ENCODE results near the gene WDR86. TPM values are rescaled to one million over a fixed set of nuclear protein-coding genes. Genes with fewer than 3 reads are reported as not detected.

The WDR86 gene, protein sequence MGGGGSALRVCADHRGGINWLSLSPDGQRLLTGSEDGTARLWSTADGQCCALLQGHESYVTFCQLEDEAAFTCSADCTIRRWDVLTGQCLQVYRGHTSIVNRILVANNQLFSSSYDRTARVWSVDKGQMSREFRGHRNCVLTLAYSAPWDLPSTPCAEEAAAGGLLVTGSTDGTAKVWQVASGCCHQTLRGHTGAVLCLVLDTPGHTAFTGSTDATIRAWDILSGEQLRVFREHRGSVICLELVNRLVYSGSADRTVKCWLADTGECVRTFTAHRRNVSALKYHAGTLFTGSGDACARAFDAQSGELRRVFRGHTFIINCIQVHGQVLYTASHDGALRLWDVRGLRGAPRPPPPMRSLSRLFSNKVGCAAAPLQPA
- polyA plus RNA-seq (ENCODE audit: insufficient read length in 12 of 12), result 10 to 100 TPM in 3 of 12 donors, 1 to 10 TPM in 8, not detected in 1; 2.3 to 25.2 (median 4.6) TPM
- long read RNA-seq, donor 1, partial matches to known transcripts, result 0 of 4 reads
- long read RNA-seq, donor 1, other reads (novel, unspliced or antisense), result 0 of 4 reads
- long read RNA-seq, donor 2, result 0 reads
- long read RNA-seq, donor 3, result 0 reads
- long read RNA-seq, donor 4, partial matches to known transcripts, result 0 of 2 reads
- long read RNA-seq, donor 4, other reads (novel, unspliced or antisense), result 0 of 2 reads
- long read RNA-seq, donor 5, partial matches to known transcripts, result 0 of 2 reads
- long read RNA-seq, donor 5, other reads (novel, unspliced or antisense), result 0 of 2 reads
- long read RNA-seq, donor 6, partial matches to known transcripts, result 0 of 1 reads
- long read RNA-seq, donor 6, other reads (novel, unspliced or antisense), result 0 of 1 reads
- long read RNA-seq, donor 7, result 0 reads
- long read RNA-seq, donor 8, partial matches to known transcripts, result 0 of 4 reads
- long read RNA-seq, donor 8, other reads (novel, unspliced or antisense), result 0 of 4 reads
- long read RNA-seq, donor 9, partial matches to known transcripts, result 0 of 1 reads
- long read RNA-seq, donor 9, other reads (novel, unspliced or antisense), result 0 of 1 reads
- long read RNA-seq, donor 10, result 0 reads
- long read RNA-seq, donor 11, partial matches to known transcripts, result 0 of 2 reads
- long read RNA-seq, donor 11, other reads (novel, unspliced or antisense), result 0 of 2 reads

DNA sequence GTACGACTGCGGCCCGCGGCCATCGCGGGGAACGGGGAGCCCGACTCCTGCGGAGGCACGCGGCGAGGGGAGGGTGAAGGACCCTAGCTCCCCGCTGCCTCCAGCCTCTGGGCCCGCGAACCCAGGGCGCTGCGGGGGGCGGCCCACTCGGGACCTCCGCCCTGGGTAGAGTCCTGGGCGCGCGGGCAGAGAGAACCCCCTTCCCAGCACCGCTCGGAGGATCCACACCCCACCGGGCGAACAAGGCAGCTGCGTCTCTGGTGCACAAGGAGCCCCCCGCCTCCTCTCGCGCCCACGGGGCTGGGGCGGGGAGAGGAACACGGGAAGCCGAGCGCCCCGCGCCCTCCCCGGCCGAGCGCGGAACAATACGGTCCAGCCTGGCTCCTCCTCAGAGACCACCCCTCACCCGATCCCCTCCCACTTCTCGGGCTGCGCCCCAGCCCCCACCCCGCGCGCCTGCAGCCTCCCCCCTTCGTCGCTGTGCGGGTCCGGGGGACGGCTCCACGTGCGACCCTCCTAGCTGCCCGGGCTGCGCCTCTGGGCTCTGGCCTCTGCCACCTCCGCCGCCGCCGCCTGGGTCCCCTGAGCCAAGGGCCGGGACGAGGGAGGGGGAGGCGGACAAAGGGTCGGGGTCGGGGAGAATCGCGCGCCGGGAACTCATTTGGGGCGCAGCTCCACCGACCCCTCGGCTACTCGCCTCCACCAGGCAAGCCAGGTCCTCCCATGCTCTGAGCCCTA lies at the start of gene WDR86:
Gene WDR86, minus strand, starts transcription at position 372 of the 738 bp plus-strand sequence. CDS start 449 bp downstream, outside the sequence.
- DNase-seq, result no peak

DNA sequence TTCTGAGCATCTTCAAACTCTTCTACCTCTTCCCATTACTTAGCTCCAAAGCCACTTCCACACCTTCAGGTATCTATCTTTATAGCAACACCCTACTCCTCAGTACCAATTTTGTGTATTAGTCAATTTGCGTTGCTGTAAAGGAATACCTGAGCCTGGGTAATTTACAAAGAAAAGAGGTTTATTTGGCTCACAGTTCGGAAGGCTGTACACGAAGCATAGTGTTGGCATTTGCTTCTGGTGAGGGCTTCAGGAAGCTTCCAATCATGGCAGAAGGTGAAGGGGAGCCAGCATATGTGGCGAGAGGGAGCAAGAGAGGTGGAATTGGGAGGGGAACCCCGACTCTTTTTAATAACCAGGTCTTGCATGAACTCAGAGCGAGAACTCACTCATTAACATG lies 47.7 kb upstream of the WDR86 start:
- DNase-seq, result no peak

DNA sequence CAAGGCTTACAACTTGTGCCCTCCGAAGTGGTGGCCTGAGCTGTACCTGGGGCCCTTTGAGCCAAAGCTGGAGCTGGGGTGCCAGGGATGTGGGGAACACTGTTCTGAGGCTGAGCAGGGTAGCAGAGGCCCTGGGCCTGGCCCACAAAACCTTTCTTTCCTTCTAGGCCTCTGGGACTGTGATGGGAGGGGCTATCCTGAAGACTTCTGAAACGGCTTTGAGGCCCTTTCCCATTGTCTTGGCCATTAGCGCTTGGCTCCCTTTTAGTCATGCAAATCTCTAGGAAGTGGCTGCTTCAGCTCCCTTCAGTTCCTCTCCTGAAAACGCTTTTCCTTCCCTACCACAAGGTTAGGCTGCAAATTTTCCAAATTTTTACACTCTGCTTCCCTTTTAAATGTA lies 46.9 kb upstream of the WDR86 start:
- DNase-seq, result no peak

DNA sequence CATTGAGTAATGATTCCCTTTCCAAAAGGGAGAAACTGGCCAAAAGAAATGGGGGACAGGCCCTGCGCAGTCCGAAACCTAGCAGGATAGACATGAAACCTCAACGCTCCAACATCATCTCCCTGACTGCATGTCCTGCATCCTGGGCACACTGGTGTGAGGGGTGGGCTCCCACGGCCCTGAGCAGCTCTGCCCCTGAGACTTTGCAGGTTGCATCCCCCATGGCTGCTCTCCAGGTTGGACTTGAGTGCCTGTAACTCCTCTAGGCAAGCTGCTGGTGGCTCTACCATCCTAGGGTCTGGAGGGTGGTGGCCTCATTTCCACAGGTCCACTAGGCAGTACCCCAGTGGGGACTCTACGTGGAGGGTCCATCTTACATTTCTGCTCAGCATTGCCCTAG lies 46.4 kb upstream of the WDR86 start:
- no peak for DNase-seq

DNA sequence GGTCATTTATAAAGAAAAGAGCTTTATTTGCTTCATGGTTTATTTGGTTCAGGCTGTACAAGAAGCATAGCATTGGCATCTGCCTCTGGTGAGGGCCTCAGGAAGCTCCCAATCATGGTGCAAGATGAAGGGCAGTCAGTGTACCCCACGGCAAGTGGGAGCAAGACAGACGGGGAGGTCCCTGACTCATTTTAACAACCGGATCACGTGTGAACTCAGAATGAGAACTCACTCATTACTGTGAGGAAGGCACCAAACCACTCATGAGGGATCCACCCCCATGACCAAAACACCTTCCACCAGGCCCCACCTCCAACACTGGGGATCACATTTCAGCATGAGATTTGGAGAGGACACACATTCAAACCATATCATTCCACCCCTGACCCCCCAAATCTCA lies 45.9 kb upstream of the WDR86 start:
- DNase-seq, result no peak

DNA sequence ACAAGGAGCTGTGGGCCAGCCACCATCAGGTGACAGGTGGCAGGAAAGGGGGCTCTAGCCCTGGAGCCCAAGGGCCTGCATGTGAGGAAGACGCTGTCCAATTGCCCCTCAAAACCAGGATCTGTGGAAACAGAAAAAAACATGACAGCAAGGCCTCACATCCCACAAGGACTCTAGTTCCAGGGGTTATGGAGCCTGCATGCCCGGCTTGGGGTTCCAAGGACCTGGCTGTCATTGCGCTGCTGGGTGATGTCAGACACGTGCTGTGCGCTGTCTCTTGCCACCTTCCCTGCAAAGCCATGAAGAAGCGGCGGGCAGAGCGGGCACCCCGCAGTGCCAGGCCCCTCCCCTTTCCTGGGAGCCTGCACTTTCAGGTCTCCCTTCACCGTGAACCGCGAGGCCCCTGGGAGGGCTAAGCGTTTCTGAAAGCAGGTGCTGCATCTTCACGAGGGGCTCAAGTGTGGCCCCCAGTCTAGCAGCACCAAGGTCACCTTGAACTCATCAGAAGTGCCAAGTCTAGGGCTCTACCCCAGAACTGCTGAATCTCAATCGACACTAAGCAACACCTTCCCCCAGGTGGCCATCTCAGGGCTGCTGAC lies 45.2 kb upstream of the WDR86 start:
- no peak for DNase-seq

DNA sequence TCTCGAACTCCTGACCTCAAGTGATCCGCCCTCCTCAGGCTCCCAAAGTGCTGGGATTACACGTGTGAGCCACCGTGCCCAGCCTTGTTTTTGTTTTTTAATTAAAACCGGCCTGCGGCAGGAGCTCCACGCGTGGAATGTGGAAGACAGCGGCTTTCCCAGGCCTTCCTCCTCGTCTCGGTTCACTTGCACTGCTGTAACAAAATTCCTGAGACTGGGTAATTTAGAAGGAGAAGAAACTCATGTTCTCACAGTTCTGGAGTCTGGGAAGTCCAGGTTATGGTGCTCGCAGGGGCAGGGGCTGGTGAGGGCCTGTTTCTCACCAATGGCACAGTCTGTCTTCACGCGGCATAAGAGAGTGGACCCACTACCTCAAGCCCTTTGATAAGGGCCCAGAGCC lies 44.5 kb upstream of the WDR86 start:
- no peak for DNase-seq

DNA sequence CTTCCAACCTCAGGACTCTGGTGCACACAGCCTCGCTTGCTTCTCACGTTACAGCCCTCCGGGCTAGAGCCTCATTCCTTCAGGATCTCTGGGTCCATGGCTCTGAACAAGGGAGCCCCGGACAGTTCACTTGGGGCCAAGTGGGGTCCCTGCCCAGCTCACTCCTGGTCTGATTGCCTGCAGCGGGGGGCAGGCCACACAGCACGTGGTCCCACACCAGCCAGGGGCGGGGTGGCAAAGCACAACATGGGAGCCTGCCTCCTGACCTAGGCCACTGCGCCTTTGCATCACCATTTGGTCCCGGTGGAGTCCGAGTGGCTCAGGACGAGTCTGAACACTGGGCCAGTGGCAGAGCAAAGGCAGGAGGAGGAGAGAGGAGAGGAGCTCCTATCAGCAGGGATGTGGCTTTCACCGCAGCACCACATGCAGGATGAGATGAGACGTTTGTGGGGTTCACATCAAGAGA lies 43.5 kb upstream of the WDR86 start:
- DNase-seq, result no peak

DNA sequence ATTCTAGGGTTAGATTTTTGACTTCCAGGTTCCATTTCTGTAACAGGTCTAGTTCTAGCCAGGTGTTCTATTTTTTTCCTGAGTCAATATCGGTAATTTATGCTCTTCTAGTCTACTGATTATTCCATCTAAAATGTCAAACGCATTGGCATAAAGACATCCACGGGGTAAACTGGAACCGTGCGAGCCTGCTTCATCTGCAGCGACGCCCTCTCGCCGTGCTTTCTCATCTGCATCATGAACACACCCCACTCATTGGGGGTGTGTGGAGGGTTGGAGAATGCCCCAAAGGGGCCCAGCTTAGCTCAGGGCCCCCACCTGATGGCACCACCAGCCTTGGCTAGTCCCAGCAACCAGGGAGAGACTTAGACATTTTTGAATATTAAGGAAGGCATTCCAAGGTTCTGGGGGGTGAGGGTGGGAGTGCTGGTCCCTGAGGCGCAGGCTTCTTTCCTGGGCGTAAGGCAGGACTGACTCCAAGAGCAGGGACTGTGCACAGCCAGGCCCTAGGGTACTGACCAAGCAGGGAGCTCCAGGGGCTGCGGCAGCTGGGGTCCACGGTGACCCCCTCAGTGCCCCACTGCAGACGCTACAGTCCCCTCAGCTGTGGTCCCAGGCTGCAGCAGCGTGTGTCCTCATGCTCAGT lies 43.0 kb upstream of the WDR86 start:
- DNase-seq, result no peak

DNA sequence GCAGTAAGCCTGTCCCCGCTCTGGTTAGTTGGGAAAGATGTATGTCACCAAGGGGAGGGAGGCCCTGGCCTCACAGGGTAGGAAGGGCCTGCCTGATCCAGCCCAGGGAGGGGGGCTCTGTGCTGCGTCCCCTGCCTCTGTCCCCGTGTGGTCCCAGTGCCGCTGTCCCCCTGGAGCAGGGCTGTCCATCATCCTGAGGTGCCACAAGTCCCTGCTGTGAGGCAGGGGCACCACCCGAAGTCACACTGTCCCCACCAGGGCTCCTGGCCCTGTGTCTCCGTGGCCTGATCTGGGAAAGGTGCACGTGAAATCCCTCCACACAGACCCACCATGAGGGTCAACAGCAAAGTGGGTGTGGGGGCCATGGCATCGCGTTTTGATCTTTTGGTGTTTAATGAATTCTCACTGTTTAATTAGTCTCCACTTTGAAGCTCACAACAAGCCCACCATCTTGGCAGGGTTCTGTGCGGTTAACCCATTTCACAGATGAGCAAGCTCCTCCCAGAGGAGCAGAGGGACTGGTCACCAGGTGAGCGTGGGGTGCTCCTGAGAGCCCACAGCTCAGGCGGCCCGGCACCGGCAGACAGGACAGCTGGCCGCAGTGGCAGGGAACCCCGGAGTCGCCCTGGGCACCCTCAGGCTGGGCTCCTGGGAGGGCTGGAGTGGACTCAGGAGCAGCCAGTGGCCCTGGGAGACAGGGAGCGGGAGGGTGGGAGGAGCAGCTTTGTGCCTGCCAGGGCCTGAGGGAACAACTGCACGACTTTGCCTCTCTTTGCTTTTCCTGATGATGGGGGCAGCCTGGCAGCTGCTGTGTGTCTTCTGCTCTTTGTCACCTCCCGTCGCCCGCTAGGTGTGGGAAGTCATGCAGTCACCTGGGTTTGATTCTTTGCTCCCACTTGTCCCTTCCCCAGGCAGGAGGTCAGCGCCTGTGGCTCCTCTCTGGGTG lies 42.1 kb upstream of the WDR86 start:
- no peak for DNase-seq

DNA sequence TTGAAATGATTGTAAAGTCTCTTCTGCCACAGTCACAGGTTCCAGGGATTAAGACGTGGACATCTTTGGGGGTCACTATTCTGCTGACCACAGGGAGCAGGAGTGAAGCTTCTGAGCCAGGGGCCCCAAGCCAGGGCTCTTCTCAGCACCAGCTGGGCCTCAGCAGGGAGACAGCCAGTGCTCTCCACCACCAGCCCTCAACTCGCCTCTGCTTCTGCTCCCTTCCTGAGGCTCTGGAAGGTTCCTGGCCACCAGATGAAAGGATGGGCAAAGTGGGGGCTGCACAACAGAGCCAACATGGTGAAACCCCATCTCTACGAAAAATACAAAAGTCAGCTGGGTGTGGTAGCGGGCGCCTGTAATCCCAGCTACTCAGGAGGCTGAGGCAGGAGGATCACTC lies 41.3 kb upstream of the WDR86 start:
- no peak for DNase-seq

DNA sequence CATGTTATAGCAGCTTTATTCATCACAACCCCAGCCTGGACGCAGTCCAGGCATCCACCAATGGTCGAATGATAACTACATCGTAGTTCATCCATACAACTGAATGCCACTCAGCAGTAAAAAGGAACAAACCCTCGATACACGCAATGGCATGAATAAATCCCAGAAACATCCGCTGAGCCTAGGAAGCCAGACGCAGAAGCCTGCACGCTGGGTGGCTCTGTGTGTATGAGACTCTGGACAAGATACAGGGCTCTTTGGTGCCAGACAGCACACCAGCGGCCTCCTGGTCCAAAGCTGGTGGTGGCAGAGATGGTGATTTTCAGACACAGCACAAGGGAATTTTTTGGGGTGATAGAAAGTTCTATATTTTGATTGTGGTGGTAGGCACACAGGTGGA lies 40.2 kb upstream of the WDR86 start:
- no peak for DNase-seq

DNA sequence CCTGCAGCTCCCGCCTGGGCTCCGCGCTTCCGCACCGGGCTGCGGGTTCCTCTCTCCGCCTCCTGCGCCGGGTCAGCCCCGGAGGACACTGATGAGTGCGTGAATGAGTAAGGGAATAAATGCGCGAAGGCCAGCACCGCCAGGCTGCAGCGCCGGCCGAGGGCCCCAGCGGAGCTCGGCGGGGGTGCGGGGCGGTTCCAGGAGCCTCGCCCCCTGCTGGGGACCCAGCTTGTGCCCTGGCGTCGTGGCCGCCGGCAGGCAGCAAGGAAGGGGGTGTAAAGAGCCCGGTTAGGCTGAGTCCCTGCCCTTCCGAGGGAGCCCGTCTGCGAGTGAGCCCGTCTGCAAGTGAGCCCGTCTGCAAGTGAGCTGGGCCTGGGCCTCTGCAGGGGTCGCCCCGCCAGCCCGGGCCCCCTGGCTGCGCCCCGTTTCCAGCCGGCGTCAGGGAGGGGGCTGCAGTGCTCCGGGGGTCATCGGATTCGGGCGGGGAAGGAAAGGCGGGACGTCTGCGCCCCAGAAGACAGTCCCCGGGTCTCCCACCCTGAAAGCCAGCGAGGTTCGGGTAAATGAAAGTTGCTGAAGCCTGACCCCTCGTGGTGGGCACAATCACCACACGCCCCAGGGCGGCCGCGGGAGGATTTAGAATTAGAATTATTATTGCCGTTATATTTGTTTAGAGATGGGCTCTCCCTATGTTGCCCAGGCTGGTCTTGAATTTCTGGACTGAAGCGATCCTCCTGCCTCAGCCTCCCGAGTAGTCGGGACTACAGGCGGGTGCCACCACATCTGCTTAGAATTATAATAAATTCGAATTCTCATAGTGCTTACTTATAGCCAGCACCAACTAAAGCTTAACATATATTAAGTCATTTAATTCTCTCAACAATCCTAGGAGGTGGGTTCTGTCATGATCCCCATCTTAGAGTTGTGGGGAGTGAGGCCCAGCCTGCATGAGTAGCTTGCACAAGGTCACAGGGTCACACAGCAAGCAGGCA lies 38.7 kb upstream of the WDR86 start:
- DNase-seq, result peak; percentile 76

DNA sequence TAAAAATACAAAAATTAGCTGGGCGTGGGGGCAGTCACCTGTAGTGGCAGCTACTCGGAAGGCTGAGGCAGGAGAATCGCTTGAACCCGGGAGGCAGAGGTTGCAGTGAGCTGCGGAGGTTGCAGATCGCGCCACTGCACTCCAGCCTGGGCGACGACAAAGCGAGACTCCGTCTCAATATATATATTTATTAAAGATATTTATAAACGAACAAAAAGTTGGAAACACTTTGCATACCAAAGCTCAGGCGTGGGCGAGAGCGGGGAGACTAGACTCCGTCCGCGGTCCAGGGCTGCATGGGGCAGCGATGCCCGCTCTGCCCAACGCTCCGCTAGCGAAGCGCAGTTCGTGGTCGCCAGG lies 38.0 kb upstream of the WDR86 start:
- DNase-seq, result no peak

DNA sequence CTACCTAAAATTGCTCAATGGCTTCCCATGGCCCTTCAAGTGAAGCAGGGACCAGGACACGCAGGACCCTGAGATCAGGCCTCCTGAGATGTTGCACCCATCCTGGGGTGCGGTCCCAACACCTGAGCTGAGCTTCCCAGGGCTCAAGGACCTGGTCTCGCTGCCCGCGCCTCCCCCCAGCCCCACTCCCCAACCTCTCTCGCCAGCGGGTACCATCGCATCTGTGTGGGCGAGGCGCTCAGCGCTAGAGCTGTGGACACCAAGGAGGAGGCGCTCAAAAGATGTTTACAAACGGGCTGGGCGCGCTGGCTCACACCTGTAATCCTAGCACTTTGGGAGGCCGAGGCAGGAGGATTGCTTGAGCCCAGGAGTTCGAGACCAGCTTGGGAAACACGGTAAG lies 37.5 kb upstream of the WDR86 start:
- no peak for DNase-seq

DNA sequence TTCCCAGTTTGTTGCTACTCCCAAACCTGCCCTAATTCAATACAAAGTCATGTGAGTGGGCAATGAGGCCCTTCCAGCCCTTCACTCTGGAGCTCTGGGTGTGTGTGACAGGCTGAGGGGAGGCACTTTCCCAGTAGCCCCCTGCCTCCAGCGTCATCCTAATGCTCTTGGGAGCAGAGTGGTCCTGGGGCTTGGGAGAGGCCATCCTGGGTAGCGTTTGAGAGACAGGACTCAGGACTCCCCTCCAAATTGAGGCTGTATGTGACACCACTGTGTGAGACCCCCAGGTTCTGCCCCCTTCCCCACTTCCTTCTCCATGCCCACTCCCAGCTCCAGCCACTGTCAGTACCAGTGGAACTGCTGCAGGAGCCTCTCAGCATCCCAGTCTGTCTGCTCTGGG lies 36.6 kb upstream of the WDR86 start:
- DNase-seq, result no peak

DNA sequence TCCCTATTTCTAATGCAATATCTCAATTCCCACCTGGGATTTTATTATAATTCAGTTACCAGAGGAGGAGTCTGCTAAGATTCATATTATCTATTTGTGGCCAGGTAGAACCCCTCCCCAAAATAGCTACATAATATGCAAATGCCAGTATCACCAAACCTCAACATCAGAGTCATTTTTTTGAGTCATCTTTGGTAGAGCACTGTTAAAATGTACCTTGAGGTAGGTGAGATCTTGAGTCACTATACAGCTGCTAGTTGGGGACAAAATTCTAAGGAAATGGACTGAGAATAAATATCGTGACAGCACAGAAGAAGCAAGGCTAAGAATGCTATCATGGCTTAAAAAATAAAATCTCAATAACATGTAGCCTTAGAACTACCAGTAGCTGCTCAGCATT lies 34.8 kb upstream of the WDR86 start:
- DNase-seq, result no peak

DNA sequence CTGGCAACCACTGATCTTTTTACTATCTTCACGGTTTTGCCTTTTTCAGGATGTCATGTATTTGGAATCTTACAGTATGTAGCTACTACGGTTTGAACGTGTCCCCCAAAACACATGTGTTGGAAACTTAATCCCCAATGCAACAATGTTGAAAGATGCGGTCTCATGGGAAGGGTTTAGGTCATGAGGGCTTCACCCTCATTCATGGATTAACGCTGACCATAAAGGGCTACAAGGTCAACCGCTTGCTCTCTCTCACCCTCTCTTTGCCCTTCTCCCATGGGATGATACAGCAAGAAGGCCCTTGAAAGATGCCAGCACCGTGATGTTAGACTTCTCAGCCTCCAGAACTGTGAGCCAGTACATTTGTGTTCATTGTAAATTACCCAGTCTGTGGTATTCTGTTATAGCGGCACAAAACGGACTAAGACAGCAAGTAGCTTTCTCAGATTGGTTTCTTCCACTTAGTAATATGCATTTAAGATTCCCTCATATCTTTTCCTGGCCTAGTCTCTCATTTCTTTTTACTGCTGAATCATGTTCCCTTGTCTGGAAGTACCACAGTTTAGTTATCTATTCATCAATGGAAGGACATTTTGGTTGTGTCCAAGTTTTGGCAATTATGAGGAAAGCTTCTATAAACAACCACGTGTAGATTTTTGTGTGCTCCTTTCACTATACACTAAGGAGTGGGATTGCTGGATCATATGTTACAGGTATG lies 33.1 kb upstream of the WDR86 start:
- DNase-seq, result no peak
